IPS DF 4.7 (cell line): Measurements from ENCODE around the gene SERPINB8.
"Not testable (repeated sequence)": the region's sequence is repeated elsewhere in the genome, so short reads cannot be mapped to it uniquely, and the experiment has no call there.

ENCODE experiments used
- DNase-seq: peaks from one replicate; pipeline ENCODE4 v3.0.0-alpha.2; 2013; ENCODE audit warnings: low spot score; ENCODE audit errors: extremely low read depth

Gene SERPINB8

DNA sequence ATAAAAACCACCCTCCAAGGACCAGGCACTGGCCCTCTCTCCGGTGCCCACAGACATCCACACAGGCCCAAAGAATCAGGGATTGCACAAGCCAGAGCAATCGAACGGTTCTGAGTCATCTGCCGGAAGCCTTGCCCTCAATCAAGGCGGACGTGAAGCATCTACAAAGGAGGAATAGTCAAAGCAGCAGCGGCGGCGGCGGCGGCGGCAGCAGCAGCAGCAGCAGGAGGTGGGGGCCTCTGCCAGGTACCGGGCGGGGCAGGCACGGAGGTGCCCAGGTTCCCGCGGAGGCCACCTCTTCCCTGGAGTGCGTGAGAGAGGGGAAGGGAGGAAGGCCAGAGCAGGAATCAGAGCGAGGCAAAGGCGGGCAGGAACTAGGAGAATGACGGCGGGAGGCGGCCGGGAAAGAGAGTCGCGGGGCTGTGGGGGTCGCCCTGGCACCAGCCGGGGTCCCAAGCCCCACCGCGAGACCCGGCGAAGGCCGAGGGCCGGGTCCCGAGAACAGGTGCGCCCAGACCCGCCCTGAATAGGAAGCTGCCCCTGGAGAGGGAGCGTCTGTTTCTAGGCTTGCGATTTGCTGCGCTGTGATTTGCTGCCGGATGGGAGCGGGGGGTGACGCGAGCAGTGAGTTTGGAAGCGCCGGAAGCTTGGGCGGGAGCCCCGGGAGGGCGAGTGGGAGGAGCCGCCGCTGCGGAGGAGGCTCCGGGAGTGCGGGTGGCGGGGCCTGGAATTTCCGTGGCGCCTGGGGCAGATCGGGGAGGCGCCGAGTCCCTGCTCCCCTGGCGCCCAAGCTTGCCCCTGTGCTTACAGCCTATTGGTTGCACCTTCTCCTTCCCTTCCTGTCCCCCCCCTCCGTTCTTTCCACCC, at the start of gene SERPINB8:
TSS of gene SERPINB8 (plus strand) at position 140 of the 867 bp plus-strand sequence. CDS start 8,228 bp downstream, outside the sequence.
- no peak for DNase-seq

DNA sequence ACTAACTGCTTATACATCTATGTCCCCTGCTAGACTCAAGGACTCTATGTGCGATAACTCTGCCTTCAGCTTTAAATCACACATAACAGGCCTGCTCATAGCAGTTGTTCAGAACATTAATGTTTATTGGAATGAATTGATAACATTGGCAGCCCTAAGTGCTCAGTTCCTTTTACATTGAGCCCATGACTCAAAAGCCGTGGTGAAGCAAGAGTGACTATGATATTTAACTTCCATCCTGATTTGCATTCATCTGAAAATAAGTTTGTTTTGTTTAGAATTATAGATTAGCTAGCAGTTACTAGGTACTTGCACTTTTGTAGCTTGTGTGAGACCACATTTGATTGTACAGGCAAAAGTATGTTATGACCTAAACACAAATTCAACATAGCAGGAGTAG, 47.8 kb upstream of the SERPINB8 start:
- no peak for DNase-seq

GRCh38 chr18:63924551-63924950, 45.3 kb upstream of the SERPINB8 start:
- no peak for DNase-seq

GRCh38 chr18:63928331-63928730, 41.5 kb upstream of the SERPINB8 start:
- DNase-seq, result no peak

GRCh38 chr18:63929369-63929768, 40.5 kb upstream of the SERPINB8 start:
- not testable (repeated sequence) for DNase-seq

GRCh38 chr18:63930773-63931354, 39.0 kb upstream of the SERPINB8 start:
- DNase-seq, result no peak

- DNase-seq, result peak; percentile 74
These were observed 33.5 kb upstream of the SERPINB8 start for GRCh38 chr18:63936156-63936931.

- no peak for DNase-seq
These were observed 32.9 kb upstream of the SERPINB8 start for GRCh38 chr18:63936932-63937393.

GRCh38 chr18:63940008-63940407, 29.9 kb upstream of the SERPINB8 start:
- no peak for DNase-seq

- not testable (repeated sequence) for DNase-seq
These were observed 29.3 kb upstream of the SERPINB8 start for GRCh38 chr18:63940543-63941050.

DNA sequence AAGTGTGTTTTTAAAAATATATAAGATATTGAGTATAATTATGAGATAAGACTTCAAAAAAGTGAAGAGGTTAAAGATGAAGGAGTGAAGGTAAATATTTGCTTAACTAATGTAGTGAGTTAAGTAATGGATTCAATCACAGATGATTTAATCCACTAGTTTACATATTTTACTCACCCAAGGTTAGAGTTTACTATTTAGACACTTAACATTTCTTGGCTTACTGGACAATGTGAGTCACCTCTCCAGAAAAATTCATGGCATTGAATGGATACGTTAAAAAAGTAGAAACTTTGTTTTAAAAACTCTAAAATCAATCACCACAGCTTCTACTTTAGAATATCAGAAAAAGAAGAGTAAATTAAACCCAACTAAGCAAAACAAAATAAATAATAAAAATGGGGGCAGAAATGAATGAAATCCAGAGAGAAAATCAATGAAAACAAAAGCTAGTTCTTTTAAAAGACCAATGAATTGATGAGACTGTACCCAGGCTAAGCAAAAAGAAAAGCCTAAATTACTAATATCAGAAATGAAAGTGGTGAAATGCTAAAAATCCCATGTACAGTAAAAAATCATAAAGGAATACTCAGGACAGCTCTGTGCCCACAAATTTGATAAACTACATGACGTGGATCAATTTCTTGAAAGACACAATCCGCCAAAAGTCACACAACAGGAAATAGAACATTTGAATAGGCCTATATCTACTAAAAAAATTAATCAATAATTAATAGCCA, 22.7 kb upstream of the SERPINB8 start:
- no peak for DNase-seq

- no peak for DNase-seq
These were observed 20.7 kb upstream of the SERPINB8 start, which contains the start of gene HMSD for GRCh38 chr18:63949068-63949737. HMSD (plus strand) TSS chr18:63949301; CDS start chr18:63953456, 4,155 bp downstream.

GRCh38 chr18:63951302-63951705, 18.6 kb upstream of the SERPINB8 start:
- DNase-seq, result no peak

- no peak for DNase-seq
These were observed 16.1 kb upstream of the SERPINB8 start for GRCh38 chr18:63953811-63954210.

DNA sequence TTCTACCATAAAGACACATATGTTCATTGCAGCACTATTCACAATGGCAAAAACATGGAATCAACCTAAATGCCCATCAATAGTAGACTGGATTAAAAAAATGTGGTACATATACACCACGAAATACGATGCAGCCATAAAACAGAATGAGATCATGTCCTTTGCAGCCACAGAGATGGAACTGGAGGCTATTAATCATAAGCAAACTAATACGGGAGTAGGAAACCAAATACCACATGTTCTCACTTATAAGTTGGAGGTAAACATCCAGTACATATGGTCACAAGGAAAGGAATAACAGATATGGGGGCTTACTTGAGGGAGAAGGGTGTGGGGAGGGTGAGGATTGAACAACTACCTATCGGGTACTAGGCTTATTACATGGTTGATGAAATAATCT, 13.1 kb upstream of the SERPINB8 start:
- DNase-seq, result no peak

- DNase-seq, result no peak
These were observed 9.0 kb upstream of the SERPINB8 start for GRCh38 chr18:63960891-63961290.

GRCh38 chr18:63961435-63961980, 8.4 kb upstream of the SERPINB8 start:
- no peak for DNase-seq

DNA sequence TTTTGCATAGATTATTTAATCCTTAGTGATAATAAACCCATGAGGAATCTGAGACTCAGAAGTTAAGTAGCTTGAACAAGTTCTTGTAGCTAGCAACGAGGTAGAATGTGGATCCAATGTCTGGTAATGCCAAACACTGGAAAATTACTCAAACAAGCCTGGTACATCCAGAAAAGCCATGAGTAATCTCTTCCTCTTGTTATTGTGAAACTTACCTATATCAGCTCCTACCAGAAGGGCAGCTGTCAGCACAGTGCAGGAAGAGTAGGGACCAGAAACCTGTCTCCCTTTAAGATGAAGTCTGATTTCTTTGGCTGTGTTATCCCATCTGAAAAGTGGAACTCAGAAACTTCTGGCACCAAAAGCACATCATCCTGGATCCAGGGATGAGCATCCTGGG, 7.7 kb upstream of the SERPINB8 start:
- DNase-seq, result no peak

DNA sequence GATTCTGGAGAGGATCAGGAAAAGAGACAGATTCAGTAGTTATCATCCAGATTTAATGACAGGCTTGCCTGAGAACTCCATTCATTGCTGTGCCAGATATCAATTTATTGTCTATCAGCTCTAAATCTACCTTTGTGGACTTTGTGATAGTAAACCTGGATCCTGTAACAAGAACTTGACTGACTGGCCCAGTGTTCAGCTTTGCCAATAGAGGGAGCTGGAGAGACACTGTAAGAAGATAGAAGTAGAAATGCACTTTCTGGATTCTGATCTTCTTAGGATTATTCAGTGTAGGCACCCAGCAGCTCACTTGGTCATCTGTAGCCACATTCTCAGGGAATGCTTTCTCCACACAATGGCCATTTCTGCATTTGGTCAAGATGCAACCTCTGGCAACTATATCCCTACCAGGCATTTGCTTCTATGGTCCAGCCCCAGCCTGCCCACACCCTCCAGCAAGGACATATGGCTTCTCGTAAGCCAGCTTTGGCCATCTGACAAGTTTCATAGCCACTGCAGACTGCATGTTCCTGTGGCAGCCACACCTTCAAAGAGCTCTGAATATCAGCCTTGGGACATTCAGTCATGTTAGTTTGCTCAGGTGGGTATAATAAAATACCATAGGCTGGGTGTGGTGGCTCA, 6.1 kb upstream of the SERPINB8 start:
- DNase-seq, result no peak

DNA sequence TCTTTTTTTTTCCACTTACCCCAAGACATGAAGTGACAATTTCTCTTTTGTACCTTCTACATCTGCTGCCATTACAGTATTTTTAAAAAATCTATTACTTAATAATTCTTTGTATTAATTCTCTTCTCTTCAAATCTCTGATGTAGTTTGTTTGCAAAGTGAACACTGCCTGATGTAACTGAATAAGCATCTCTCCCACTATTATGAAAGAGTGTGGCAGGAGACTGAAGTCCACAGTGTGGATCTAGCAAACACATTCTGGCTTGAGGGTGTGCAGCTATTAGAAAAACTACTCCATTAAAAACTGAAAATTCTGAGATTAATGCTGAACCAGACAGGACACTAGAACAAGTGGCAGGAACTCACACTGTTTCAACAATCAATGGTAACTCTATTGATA, 5.0 kb upstream of the SERPINB8 start:
- no peak for DNase-seq
